ENCODE measurements around the gene TRIM71.
A peak's percentile ranks its signal among the peaks of the same experiment; 100 is the strongest.
"Not testable (repeated sequence)": the region's sequence is repeated elsewhere in the genome, so short reads cannot be mapped to it uniquely, and the experiment has no call there.

The TRIM71 gene

DNA sequence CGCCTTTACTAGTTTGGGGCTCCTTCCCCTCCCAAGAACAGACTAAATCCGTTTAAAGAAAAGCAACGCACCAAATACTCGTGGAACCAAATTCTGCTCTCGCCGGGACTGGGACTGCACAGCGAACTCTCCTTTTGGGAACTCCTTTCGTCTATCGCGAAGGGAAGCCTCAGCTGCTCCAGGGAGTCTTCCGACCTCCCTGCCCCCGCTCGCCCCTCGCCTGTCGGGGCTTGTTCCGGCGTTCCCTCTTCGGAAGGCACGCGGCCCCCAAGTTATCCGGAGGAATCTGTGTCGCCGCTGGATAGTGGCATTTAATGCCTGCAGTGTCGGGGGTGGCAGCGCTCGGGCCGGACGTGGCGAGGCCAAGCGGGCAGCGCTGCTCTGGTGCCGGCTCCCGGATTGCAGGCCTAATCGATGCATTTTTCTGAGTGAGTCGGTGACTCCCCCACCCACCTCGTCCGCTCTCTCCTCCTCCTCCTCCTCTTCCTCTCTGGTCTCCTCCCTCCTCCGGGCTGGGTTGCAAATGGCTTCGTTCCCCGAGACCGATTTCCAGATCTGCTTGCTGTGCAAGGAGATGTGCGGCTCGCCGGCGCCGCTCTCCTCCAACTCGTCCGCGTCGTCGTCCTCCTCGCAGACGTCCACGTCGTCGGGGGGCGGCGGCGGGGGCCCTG is at the start of gene TRIM71:
TRIM71 (plus strand) TSS at position 440 of the 671 bp plus-strand sequence; CDS start at position 524, 84 bp downstream.
- FAIRE-seq (no peak), DNase-seq (ENCODE audit: low spot score) (no peak)

DNA sequence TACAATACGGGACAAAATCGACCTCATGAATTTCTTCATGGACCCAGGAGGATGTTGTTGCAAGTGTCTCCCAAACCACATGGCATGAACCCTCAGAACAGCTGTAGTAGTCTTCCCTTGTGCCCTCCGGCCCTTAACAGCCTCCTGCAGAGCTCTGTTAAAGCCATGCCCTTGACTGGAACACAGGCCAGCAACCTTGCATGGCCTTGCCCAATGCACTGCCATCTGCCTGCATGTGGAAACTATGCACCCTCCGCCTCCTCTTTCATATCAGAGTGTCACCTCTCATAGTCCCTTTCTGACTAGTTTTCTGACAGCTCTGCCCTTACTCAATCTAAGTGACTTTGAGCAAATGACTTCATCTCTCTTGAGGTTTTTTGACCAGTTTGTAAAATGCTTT is 39.4 kb upstream of the TRIM71 start:
- no peak for DNase-seq (ENCODE audit: low spot score)
- no peak for FAIRE-seq

DNA sequence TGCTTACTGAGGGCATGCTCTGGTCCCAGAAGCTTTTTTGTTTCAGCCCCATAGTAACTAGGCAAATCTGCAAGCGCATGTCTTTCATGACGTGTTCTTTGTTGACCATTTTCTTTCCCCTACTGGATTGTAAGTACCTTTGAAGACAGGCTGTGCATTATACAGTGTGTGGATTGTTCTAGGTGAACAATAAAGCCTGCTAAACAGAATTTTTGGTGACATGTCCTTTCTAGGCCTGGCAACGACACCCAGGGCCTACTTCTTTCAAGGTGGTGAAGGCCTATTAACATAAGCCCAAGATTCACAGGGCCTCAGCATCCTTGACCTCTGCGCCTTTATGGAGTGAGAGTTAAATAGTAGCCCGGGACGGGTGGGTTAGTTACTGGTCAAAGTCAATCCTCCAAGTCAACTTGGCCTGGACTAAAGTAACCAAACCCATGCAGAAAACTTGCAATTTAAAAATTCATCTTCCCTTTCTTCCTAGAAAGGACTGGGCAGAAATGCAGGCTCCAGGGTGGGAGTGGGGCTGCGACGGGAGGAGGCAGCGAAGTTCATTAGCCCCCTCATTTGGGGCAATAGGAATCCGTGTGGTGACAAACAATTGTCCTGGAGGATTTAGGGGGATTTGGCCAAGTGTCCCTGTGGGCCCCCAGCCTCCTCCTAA is 37.6 kb upstream of the TRIM71 start:
- no peak for FAIRE-seq
- DNase-seq (ENCODE audit: low spot score), result no peak

DNA sequence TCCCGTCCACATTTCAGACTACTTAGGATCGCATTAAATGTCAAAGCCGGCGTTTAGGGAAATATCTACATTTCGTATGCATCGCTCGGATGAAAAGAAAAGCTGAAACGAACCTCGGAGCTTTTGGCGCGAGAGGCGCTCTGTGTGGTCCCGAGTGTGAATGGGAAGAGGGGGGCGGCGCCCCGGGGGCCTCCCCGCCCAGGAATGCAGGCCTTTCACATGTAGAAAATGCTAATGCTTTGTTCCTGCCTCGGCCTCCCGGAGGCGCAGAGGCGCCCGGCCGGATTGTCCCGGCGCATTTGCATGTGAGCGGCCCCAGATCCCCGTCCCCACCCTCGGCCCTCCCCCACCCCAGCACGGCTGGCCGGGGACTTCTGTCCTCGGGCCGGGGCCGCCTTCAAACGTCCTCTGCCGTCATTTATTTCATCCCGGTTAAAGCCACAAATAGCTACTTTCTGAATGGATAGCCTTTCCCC is 37.0 kb upstream of the TRIM71 start:
- no peak for FAIRE-seq
- no peak for DNase-seq (ENCODE audit: low spot score)

DNA sequence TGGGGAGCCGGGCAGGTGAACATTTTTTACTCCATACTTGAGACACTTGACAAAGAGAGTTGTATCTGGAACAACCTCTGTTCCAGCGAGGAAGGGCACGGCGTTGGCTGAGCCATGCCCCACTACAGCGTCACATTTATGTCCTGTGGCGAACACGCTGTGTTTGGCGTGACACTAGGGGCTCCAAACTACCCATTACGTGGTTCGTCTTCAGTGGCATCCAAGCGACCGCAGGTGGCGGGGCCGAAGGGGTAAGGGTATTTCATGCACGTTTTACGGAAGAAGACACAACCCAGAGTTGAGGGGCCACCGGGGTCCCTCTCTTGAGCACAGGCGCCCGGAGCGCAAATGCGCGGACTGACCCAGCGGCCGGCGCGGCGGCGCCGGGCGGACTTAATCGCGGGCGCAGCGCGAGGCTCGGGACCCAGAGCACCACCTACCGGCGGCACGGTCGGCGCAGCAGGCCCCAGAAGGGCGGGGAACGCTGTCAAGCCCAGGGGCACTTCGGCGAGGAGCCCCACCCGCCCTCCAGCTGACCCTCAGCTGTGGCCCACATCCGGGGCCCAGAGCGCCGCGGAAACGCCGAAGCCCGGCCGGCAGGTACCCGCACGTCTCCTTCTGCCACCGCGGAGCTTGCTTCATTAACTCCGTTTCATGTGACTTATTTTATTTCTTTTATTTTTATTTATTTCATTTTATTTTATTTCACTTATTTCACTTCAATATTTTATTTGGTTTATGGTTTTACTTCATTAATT is 36.4 kb upstream of the TRIM71 start:
- no peak for FAIRE-seq
- peak; percentile 22 for DNase-seq (ENCODE audit: low spot score)

DNA sequence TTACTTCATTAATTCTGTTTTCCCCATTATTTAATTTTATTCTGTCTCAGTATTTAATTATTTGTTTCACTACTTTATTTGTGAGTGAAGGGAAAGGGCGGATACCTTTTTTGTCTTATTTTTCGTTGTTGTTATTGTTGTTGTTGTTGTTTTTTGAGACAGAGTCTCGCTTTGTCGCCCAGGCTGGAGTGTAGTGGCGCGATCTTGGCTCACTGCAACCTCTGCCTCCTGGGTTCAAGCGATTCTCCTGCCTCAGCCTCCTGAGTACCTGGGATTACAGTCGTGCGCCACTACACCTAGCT is 35.9 kb upstream of the TRIM71 start:
- not testable (repeated sequence) for DNase-seq (ENCODE audit: low spot score); FAIRE-seq

DNA sequence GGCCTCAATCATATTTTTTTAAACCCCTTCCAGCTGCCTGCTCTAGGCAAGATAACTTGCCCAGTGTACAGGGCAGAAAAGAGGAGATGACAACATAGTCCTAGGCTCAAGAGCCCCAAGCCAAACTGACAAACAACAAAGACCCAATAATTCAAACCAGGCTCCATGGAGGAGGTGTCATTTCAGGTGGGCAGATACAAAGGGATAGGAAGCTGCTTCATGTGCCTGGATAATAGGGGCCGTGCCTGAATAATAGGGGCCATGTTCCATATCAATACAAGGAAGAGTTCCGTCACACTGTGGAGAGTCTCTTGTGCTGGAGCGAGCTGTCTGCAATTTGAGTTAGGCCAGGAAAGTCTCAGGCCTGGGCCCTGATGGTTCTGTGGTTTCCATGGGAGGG is 35.4 kb upstream of the TRIM71 start:
- FAIRE-seq, result no peak

DNA sequence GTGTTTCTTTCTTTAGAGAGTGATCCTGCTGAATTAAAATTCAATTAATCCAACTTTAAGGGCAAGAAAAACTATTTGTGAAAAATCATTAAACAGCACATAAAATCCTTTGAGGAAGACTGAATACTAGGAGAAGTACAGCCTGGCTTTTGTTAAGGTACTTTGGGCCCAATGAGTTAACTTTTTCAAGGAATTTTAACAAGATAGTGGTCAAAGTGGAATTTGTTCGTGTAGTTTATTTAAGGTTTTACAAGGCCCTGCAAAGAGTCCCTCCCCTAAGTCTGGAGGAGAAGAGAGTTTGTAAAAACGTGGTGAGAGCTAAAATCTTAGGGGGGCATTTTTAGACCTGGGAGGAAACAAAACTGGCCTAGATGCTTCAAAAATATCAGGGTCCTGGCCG is 26.0 kb upstream of the TRIM71 start:
- DNase-seq (ENCODE audit: low spot score), result no peak
- FAIRE-seq, result no peak

More for the DNA sequence above, 35.4 kb upstream of the TRIM71 start:
- no peak for DNase-seq (ENCODE audit: low spot score)

DNA sequence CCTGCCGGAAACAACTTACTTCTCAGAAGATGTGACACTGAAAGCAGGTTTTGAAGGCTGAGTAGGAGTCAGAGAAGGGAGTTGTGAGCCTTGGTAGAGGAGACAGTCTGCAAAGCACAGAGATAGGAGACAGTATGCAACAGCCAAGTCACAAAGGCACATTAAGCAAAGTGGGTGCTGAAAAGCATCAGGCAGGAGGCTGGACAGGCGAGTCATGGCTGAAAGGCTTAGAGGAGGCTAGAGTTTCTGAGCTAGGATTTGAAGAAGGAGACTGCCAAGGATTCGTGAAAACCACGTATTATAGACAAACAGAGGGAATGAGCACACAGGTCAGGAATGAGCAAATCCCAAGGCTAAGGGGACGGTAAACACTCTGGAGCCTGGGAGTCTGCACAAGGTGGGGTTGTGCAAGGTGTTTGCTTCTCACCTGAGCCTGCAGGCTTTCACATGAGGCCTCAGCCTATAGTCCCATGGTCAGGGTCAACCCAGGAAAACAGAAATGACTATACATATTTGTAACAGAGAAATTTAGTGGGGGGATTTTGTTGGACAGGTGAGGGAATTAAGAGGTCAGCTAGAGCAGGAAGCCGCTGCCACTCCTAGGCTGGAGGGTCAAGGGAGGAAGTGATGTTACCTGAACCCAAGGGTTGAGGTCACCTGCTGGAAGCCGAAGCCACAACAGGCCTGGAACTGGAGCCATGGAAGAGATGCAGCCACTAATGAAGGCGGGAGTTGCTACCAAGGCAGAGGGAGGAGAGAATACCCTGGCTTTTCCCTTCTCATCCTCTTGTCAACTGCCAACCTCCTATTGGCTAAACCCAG is 23.1 kb upstream of the TRIM71 start:
- no peak for FAIRE-seq
- no peak for DNase-seq (ENCODE audit: low spot score)

DNA sequence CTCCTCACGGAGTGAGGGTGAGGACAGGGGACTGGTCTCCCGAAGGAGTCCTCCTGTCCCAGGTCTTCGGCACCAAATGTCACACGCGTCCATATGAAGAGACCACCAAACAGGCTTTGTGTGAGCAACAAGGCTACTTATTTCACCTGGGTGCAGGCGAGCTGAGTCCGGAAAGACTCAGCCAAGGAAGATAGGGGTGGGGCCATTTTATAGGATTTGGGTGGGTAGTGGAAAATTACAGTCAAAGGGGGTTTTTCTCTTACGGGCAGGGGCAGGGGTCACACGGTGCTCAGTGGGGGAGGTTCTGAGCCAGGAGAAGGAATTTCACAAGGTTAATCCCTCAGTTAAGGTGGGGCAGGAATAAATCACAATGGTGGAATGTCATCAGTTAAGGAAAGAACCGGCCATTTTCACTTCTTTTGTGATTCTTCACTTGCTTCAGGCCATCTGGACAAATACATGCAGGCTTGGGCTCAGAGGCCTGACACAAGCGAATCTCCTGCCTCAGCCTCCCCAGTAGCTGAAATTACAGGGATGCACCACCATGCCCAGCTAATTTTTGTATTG is 21.3 kb upstream of the TRIM71 start:
- not testable (repeated sequence) for DNase-seq (ENCODE audit: low spot score); FAIRE-seq

DNA sequence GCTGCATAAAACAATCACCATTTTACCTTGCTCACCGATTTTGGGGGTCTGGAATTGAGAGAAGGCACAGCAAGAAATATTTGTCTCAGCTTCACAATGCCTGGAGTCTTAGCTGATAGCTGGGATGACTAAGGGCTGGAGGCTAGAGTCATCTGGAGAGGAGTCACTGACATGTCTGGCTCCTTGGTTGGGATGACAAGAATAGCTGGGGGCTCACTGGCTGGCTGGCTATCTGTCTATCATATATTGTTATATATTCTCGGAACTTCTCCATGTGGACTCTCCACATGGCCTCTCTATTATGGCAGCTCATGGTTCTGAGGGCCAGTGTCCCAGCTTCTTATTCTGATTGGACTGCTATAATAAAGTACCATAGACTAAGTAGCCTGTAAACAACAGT is 20.0 kb upstream of the TRIM71 start:
- FAIRE-seq, result no peak
- DNase-seq (ENCODE audit: low spot score), result no peak

DNA sequence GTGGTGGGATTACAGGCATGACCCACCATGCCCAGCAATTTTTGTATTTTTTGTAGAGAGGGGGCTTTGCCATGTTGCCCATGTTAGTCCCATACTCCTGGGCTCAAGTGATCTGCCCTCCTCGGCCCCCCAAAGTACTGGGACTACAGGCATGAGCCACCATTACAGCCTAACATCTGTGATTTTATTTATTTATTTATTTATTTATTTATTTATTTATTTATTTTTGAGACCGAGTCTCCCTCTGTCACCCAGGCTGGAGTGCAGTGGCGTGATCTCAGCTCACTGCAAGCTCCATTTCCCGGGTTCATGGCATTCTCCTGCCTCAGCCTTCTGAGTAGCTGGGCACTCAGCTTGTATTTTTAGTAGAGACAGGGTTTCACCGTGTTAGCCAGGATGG is 16.4 kb upstream of the TRIM71 start:
- not testable (repeated sequence) for DNase-seq (ENCODE audit: low spot score); FAIRE-seq

DNA sequence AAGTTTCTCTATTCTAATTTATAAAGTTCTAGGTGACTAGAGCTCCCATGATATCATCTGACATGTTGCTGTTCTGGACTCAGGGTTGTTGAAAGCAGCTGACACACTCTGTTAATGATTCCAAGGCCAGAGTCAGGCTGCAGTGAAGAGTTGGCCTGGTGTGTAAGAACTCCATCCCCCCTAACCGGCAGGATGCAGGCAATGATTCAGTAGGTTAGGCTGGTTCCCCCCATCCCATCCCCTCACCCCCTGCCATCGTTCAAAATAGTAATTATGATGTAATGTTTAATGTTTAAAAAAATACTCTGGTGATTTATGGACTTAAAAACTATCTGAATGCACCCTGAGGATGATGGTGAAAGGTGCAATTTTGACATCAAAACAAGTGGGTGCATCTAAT is 4.6 kb upstream of the TRIM71 start:
- peak; percentile 84 for FAIRE-seq
- DNase-seq (ENCODE audit: low spot score), result peak; percentile 72

DNA sequence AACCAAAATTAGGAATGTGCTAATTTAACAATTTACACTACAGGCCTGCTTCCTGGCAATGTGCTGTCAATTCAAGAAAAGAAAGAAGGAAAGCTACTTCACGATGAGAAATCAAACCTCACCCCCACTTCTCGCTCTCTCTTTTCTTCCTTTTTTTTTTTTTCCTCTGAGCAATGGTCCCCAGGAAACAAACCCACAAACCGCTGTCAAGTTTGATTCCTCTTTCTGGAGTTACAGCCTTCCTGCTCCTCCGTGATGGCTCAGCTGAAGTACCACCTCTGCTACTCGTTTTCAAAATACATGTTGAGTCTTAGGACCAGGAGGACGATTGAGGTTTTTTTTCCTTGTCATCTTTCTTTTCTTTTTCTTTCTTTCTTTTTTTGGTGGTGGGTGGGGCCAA is 3.4 kb upstream of the TRIM71 start:
- FAIRE-seq (no peak), DNase-seq (ENCODE audit: low spot score) (no peak)

DNA sequence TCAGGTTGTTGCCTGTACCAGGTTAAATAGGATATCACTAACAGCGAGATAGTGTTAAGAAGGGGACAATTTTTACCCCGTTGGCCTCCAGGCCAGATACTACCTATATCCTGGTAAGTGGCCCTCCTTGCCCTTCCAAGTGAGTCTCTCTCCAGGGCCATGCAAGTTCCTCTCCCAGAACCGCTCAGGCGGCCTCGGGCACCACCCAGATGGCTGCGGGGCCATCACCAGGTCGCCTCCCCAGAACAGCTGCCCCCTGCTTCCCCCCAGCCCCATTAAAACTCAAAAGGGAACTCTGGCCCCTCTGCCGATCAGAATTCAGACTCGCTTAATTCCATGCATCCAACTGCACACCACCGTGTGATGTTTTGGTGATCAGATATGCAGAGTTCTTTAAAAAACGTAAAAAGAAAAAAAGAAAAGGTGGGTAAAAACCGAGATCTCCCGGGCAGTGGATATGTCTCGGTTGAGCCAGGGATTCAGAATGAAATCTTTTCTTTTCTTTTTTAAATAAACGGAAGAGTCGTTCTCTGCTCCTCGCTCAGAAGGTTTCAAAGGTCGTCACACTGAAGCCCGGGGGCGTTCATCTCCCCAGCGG is 1.9 kb upstream of the TRIM71 start:
- DNase-seq (ENCODE audit: low spot score), result no peak

DNA sequence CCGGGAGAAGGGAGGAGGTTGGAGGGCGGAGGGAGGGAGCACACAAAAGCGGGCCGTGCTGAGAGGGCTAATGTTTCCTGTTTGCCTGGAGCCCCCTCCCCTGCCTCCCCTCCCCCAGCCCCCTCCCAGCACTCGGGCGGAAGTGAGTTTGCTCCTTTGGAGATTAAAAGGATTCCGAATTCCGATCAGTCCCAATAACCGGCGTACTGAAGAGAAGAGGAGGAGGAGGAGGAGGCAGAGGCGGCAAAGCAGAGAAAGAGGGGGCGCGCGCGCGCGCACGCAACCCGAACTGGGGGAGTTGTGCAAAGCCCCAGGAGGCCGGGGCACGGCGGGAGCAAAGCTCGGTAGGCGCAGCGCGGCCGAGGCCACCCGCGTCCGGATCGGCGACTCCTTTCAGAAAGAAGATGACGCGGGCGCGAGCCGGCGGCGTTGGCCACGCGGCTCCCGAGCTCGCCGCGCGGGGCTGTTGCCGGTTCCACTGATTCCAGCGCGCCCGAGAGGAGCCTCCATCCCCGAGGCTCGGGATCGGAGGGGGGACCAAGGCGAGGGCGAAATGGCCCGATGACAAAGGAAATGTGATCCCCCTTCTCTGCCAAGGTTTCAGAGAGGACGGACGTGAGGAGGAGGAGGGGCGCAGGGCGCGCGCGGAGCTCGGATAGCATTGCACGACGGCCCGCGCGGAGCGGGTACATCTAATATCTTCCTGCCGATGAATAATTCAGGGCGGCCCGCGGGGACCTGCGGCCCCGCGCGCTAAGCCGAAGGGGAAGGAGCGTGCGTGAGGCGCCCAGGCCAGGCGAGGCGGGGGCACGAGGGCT is 1.1 kb upstream of the TRIM71 start:
- FAIRE-seq (no peak), DNase-seq (ENCODE audit: low spot score) (no peak)

More for the DNA sequence above, 1.9 kb upstream of the TRIM71 start:
- FAIRE-seq, result no peak

DNA sequence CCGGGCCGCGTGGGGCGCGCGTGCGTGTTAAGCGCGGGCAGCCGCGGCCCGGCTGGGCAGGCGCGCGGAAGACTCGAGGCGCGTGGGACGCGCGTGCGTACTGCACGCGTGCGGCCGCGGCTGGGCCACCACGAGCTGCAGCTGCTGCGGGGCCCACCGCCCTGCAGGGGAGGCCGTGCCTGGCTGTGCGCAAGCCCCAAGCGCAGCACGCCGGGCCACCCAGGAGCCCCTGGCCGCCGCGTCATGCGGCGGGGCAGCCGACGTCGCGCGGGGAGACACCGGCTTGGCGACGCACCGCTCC is 590 bp upstream of the TRIM71 start:
- FAIRE-seq, result no peak
- no peak for DNase-seq (ENCODE audit: low spot score)

DNA sequence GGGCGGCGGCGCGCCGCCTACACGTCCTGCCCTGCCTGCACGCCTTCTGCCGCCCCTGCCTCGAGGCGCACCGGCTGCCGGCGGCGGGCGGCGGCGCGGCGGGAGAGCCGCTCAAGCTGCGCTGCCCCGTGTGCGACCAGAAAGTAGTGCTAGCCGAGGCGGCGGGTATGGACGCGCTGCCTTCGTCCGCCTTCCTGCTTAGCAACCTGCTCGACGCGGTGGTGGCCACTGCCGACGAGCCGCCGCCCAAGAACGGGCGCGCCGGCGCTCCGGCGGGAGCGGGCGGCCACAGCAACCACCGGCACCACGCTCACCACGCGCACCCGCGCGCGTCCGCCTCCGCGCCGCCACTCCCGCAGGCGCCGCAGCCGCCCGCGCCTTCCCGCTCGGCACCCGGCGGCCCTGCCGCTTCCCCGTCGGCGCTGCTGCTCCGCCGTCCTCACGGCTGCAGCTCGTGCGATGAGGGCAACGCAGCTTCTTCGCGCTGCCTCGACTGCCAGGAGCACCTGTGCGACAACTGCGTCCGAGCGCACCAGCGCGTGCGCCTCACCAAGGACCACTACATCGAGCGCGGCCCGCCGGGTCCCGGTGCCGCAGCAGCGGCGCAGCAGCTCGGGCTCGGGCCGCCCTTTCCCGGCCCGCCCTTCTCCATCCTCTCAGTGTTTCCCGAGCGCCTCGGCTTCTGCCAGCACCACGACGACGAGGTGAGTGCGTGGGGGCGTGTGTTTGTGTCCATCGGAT is 602 bp downstream of the TRIM71 start:
- no peak for FAIRE-seq
- DNase-seq (ENCODE audit: low spot score), result no peak

DNA sequence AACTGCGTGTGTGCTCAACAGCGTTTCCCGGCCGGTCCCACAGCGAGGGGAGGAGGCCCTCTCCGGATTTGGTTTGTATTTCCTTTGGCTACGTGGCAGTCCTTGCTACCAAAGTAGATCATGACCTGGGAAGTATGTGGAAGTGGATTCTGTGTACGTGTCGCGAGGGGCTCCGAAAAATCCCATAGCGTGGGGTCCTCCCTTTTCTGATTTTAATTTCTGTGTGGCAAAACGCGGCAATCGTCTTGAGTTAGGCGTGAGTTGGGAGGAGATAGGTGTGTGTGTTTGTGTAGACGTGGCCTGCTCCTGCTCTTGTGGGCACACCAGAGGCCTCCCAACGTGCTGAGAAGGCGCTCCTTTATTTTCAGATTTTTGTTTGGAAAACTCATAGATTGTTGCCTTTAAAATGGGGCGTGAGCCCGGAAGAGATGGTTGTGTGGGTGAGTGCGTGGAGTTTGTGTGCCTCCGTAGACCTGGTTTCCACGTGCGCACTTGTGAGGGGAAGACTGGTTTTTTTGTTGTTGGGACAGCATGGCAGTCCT is 1.2 kb downstream of the TRIM71 start:
- DNase-seq (ENCODE audit: low spot score) (no peak), FAIRE-seq (no peak)
